NCI-H146 treated with DMSO at 0.1 percent for 48 hours (cell line): ENCODE data around the gene CERS5.

Experiments
- DNase-seq: peaks from one replicate; lab custom pipeline; 2025; ENCODE audit not compliant: unreplicated experiment; lab: John Stamatoyannopoulos, UW

CERS5 gene

GRCh38 chr12:50167049-50167828 lies at the start of gene CERS5:
Gene CERS5 (minus strand): TSS chr12:50167369. CDS start chr12:50167297, 72 bp downstream.
- peak; percentile 99 for DNase-seq

GRCh38 chr12:50215033-50215432 lies 47.9 kb upstream of the CERS5 start:
- no peak for DNase-seq

- DNase-seq: no peak
Measured at GRCh38 chr12:50214018-50214417, 46.8 kb upstream of the CERS5 start.

GRCh38 chr12:50213439-50213838 lies 46.3 kb upstream of the CERS5 start:
- DNase-seq: no peak

- DNase-seq: no peak
Measured at GRCh38 chr12:50212071-50212467, 44.9 kb upstream of the CERS5 start.

- DNase-seq: no peak
Measured at GRCh38 chr12:50211392-50212070, 44.4 kb upstream of the CERS5 start.

- no peak for DNase-seq
Measured at GRCh38 chr12:50207424-50207823, 40.3 kb upstream of the CERS5 start.

GRCh38 chr12:50205648-50206047 lies 38.5 kb upstream of the CERS5 start:
- DNase-seq: no peak

GRCh38 chr12:50203691-50204090 lies 36.5 kb upstream of the CERS5 start:
- no peak for DNase-seq

GRCh38 chr12:50201987-50202521 lies 34.9 kb upstream of the CERS5 start:
- DNase-seq: no peak

- no peak for DNase-seq
Measured at GRCh38 chr12:50200552-50201273, 33.5 kb upstream of the CERS5 start.

- DNase-seq: no peak
Measured at GRCh38 chr12:50198829-50199228, 31.7 kb upstream of the CERS5 start.

- DNase-seq: no peak
Measured at GRCh38 chr12:50197297-50197727, 30.1 kb upstream of the CERS5 start.

- DNase-seq: no peak
Measured at GRCh38 chr12:50196537-50196936, 29.4 kb upstream of the CERS5 start.

- DNase-seq: no peak
Measured at GRCh38 chr12:50195832-50196231, 28.7 kb upstream of the CERS5 start.

GRCh38 chr12:50192908-50193307 lies 25.7 kb upstream of the CERS5 start:
- no peak for DNase-seq

- DNase-seq: no peak
Measured at GRCh38 chr12:50192236-50192635, 25.1 kb upstream of the CERS5 start.

GRCh38 chr12:50190859-50191258 lies 23.7 kb upstream of the CERS5 start:
- DNase-seq: no peak

- DNase-seq: no peak
Measured at GRCh38 chr12:50188875-50189575, 21.9 kb upstream of the CERS5 start.

GRCh38 chr12:50188241-50188781 lies 21.1 kb upstream of the CERS5 start:
- DNase-seq: no peak
